HG03378 (cell line): ENCODE data around the gene OXCT1.
"Not testable (repeated sequence)": the region's sequence is repeated elsewhere in the genome, so short reads cannot be mapped to it uniquely, and the experiment has no call there.

Source experiments
- ATAC-seq: cut with Tn5 transposase; IDR thresholded peaks from one replicate; pipeline ENCODE4 v1.9.1; 2021; ENCODE audit warnings: mild to moderate bottlenecking, moderate library complexity; ENCODE audit not compliant: unreplicated experiment

Gene OXCT1

DNA sequence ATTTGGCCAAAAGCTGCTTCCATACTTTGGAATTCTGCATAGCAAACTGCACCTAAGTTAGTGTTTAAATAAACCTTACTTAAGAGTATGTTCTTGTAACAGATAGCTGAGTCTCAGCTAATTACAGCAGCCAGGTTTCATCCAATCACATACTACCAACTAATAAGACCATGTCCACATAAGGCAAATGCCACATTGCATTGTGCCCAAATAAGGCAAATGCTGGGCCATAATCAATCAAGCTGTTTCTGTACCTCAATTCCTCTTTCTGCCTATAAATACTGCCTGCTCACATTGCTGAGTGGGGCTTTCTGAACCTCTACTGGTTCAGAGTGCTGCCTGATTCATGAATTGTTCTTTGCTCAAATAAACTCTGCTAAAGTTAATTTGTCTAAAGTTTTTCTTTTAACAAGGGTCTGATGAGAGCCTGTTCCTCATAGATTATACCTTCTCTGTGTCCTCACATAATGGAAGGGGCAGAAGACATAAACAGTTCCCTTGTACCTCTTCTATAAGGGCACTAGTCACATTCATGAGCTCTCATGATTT is 4.4 kb upstream of the OXCT1 start:
- ATAC-seq, result no peak

DNA sequence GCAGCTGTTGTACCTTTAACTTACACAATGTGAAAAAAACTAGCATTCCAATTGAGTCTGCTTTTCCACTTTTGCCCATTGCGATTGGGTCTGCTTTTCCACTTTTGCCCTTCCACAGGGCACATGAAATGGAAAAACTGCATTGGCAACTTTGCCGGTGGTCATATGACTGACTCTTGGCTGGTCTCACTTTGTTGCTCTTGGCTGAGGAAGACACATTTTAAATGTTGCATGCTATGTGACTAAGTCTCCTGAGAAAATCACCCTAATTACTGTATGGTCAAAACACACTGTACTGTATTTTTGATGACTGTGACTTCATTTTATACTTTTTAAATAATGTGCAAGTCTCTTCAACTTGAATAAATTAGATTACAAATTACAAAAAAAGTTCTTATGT is 1.6 kb upstream of the OXCT1 start:
- no peak for ATAC-seq

DNA sequence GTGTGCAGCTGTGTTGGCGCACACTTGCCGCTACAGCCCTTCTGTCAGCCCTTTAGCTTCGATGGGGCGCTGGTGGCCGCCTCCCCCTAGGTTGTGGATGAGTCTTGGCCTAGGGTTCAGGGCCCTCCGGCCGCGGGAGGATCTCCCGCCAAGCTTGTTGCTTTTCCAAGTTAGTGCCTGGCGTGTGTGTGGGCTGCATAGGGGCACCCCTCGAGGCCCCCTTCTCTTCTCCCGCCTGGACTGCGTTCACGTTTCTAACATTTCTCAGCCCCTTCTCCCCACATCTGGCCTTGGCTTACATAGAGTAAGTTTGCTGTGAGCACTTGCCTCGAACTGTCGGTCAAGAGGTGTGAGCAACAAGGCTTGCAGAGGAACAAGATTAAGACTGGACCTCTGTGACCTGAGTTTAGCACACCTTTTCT is 413 bp upstream of the OXCT1 start:
- no peak for ATAC-seq

- no peak for ATAC-seq
Measured at GRCh38 chr5:41869151-41869723, 988 bp downstream of the OXCT1 start.

DNA sequence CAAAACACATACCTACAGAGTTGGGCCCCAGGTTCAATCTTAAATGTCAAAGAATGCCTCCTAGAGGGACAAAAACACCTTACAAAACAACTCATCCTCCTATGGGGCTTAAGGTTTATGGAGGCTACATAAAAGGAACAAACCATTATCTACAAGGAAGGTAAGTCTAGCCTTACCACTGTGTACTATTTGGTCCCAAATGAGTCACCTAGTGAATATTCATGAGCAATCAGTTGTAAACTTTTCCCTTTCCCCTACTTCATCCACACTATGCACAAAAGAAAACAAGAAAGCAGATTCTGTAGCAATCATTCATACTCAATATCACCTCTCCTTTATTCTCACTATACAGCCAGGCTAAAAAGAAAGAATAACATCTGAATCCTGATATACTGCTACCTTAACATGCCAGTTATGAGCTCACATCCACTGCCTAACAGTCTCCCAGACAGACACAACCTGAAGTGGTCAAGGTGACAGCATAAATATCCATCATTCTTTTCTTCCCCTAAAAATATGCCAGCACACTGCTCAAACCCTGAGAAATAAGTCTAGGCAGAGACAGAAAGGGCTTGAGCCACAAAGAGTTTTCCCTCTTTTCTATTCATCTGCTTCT is 6.2 kb downstream of the OXCT1 start:
- peak; percentile 80 for ATAC-seq

- ATAC-seq, result no peak
Measured at GRCh38 chr5:41858890-41859289, 11.3 kb downstream of the OXCT1 start.

GRCh38 chr5:41857989-41858388 is 12.2 kb downstream of the OXCT1 start:
- ATAC-seq, result no peak

DNA sequence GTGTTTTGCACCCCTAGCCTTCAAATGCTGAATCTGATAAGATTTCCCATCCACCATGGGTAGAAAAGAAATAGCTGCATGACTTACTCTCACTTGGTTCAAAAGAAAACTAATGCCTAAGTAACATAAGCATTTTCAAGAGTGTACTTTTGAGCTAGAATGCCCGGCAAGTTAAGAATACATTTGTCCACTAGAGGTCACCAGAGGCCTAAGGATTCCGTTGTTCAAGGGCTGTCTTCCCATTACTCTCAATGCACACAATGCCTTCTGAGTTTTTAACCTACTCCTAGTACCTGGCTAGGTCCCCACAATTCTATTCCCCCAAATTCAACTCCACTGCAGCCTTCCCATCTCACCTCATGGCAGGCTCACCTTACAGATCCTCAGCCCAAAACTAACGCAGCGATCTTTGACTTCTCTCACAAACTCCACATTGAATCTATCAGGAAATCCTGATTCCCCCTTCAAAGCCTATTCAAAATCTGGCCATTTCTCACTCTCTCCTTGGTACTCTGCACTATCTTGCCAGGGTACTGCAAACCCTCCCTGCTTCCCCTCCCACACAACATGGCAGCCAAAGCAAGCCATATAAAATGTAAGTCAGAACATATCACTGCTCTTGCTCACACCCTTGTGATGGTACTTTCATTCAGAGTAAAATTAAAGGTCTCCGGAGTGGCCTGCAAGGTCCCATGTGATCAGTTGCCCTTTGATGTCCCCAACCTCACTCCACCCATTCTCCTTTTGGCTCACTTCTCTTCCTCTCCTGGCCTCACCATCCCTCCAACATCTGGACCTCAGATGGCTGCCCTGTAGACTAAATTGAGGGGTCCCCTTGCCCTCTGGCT is 13.4 kb downstream of the OXCT1 start:
- peak; percentile 88 for ATAC-seq

DNA sequence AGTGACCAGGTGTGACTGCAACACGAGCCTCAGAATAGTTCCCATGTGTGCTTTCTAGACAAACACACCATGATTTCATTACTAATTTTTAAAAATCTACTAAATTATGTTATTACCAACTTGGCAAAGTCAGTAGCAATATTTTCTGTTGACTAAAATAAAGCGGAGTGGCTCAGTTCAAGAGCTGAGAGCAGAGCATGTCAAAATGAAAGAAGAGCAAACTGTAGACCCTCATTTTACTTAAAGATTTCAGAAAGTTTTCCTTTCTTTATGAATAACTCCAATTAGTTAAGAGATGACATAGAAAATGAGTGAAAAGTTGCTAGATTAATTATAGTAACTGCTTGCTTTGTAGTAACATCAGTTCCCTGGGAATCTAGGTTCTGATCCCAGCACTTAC is 17.9 kb downstream of the OXCT1 start:
- ATAC-seq, result no peak

DNA sequence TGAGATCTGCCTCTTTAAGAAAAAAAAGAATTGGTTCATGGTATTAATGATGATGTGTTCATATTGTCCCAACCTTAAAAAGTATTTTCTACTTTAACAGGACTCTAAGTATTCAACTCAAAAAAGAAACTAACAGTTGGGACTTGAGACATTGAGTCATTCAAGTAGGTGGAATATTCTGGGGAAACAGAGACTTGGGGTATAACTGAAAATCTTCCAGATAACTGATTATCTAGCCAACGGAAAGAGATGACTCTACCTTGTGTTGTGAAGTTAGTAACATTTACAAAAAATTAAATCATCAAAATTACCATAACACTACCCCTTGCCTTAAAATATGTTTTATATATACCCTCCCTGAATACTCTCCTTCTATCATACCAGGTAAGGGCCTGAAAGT is 19.1 kb downstream of the OXCT1 start:
- ATAC-seq, result no peak

DNA sequence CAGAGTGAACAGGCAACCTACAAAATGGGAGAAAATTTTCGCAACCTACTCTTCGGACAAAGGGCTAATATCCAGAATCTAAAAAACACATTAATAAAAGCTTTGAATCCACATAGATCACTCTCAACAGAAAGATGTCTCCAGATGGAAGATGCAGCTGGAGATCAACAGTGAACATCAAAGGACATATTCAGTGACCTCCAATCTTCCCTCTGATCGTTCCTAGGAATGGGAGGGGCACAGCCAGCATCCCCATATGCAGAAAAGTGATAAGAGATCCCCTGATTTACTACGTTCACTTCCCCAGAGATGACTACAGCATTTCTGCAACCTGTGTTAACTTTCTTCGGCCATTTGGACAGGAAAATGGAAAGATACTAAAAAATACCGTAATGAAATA is 21.2 kb downstream of the OXCT1 start:
- no peak for ATAC-seq

DNA sequence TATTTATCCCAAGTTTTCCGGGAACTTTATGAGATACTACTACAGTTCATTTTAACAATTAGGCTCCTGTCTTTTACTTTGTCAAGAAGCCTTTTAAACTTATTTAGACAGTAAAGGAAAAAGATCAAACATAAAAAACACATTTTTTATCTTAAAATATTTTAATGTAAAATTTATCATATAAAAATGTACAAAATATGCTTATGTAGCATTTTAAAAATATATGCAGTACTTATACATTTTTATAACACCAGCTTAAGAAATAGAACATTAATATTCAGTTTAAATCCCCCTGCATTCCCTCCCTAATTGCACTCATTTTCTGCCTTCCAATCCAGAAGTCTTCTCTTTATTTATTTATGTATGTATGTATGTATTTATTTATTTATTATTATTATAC is 24.5 kb downstream of the OXCT1 start:
- ATAC-seq, result not testable (repeated sequence)

DNA sequence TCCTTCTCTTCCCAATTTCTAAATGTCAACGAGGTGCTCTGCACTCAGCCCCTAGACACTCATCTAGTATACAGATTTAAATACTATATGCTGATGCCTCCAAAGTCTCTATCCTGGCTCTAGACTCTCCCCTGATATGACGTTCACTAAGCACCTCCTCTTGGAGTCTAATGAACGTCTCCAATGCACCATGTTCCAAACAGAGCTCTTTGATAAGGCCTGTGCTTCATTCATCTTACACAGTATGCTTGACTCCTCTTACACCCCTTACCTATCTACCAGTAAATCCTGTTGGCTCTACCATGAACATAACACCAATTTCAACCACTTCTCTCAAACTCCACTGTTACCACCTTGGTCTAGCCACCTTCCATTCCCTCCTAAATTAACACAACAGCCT is 25.7 kb downstream of the OXCT1 start:
- ATAC-seq, result no peak

DNA sequence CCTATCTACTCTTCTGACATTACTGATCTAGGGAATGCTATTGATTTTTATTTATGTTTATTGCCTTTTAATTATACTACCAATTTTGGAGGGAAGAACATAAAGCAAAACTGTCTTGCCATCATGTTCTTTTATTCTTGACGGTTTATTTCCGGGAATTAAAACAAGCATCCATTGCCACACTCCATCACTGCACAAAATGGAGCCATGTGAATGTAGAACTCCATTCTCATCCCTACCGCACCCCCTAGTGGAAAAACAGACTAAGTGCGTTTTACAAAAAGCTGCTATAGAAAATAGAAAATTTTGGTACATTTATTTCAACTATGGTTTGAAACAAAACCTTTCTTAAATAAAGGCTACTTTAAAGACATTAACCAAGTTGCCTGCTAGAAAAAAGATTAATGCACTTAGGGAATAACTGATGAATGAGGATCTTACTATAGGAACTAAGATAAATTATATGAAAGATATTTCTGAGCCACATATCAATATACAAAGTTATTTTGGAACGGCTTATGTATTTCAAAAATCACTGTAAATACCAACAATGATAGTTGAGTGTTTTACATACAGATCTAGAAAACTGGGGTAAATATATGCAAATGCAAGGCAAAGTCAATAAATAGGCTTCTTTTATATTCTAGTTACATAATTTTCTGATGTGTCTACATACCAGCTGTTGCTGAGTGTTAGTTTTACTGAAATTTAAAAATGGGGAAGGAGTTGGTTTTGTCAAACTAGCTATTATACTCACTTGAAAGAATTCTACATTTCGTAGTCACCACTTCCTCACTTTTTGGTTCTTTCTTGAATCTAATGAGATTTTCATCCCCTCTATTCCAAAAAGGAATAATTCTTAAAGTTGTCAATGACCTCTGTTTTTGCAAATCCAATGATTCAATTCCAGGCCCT is 26.5 kb downstream of the OXCT1 start:
- peak; percentile 38 for ATAC-seq

GRCh38 chr5:41842777-41843176 is 27.4 kb downstream of the OXCT1 start:
- peak; percentile 92 for ATAC-seq

DNA sequence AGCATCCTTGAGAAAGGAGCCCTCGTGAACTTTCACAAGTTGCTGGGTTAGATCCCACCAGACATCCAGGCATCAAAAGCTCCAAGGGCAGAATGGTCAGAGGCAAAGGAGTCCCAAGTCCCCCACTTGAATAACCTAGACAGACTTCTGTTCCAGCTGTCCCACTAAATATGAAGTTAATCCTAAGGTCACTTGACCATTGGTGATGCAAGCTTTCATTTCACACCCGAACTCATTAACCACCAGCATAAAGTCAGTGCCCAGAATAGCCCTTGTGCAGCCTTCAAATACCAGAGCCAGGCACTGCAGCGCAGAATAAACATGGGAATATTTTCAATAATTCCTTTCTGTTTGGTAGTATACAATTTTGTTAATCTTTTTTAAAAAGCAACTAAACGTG is 28.9 kb downstream of the OXCT1 start:
- no peak for ATAC-seq

GRCh38 chr5:41840251-41840650 is 30.0 kb downstream of the OXCT1 start:
- ATAC-seq, result no peak

DNA sequence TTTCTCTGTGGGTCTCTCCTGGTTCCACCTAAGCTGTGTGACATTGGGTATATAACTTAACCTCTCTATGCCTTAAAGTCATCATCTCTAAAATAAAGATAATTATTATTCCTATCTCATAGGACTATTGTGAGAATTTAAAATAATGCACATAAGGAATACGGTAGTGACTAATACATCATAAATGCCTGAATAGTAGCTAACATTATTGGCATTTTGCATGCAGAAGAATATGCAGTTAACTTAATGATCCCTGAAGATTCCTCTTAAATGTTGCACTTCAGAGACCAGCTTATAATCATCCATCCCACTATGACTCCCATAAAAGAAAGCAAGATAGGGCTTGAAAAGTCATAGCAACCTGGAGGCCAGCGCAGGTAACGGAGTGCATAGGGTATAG is 32.4 kb downstream of the OXCT1 start:
- ATAC-seq, result no peak

- no peak for ATAC-seq
Measured at GRCh38 chr5:41835645-41836044, 34.6 kb downstream of the OXCT1 start.

- no peak for ATAC-seq
Measured at GRCh38 chr5:41834506-41834905, 35.7 kb downstream of the OXCT1 start.

- no peak for ATAC-seq
Measured at GRCh38 chr5:41832430-41832829, 37.8 kb downstream of the OXCT1 start.
